Osteoblast (primary cell): Measurements from ENCODE around the gene NOMO2. TPM values are rescaled to one million over a fixed set of nuclear protein-coding genes. Genes with fewer than 3 reads are reported as not detected.
"Not testable (repeated sequence)": the region's sequence is repeated elsewhere in the genome, so short reads cannot be mapped to it uniquely, and the experiment has no call there.

ENCODE experiments used
- DNase-seq: peaks from one replicate; pipeline ENCODE4 v3.0.0; 2011; ENCODE audit warnings: low spot score, mixed read lengths; ENCODE audit not compliant: insufficient read length; ENCODE audit errors: missing footprints
- H2AFZ ChIP-seq: 2 replicates; pipeline ENCODE4 v1.6.0; 2011; ENCODE audit warnings: mild to moderate bottlenecking, low read length
- H3K27ac ChIP-seq: 2 replicates; pipeline ENCODE4 v1.5.1; 2011; ENCODE audit warnings: mild to moderate bottlenecking, low read depth, low read length, moderate library complexity
- H3K27me3 ChIP-seq: 2 replicates; pipeline ENCODE4 v1.6.0; 2012; ENCODE audit warnings: mild to moderate bottlenecking, control low read depth, inconsistent platforms, low read length, moderate library complexity; ENCODE audit not compliant: insufficient read depth
- H3K36me3 ChIP-seq: 2 replicates; pipeline ENCODE4 v1.5.1; 2011; ENCODE audit warnings: mild to moderate bottlenecking, low read length, control low read depth, moderate library complexity; ENCODE audit not compliant: insufficient read depth
- H3K4me1 ChIP-seq: 2 replicates; pipeline ENCODE4 v1.5.1; 2011; ENCODE audit warnings: mild to moderate bottlenecking, low read length, control low read depth, moderate library complexity; ENCODE audit not compliant: insufficient read depth
- H3K4me2 ChIP-seq: 2 replicates; pipeline ENCODE4 v1.6.0; 2011; ENCODE audit warnings: mild to moderate bottlenecking, low read length; ENCODE audit not compliant: insufficient read depth
- H3K4me3 ChIP-seq: fragments of 200-600 bp; sonication (generic); 3 replicates; pipeline ENCODE4 v1.5.1; 2012; ENCODE audit warnings: mild to moderate bottlenecking, low read length, inconsistent platforms; ENCODE audit not compliant: insufficient read depth
- H3K79me2 ChIP-seq: 2 replicates; pipeline ENCODE4 v1.6.0; 2012; ENCODE audit warnings: mild to moderate bottlenecking, low read length, control low read depth, inconsistent platforms; ENCODE audit not compliant: insufficient read depth
- H3K9me3 ChIP-seq: 2 replicates; pipeline ENCODE4 v1.5.1; 2011; ENCODE audit warnings: low read depth, low read length, control low read depth
- H4K20me1 ChIP-seq: 2 replicates; pipeline ENCODE4 v1.6.0; 2012; ENCODE audit warnings: mild to moderate bottlenecking, low read length, control low read depth; ENCODE audit not compliant: insufficient read depth
- total RNA-seq: library from RNA; depleted of rRNA; stranded (reverse); fragments of >200 nt; gene quantifications from 2 replicates; pipeline ENCODE4 v1.2.3, GENCODE V29; 2012

NOMO2 gene
- total RNA-seq, 1 donor = 106 TPM

GRCh38 chr16:18571307-18571850 is 9.5 kb upstream of the NOMO2 start:
- not testable (repeated sequence) for H3K36me3 ChIP-seq, H3K79me2 ChIP-seq, H3K9me3 ChIP-seq, H3K4me1 ChIP-seq, DNase-seq, H3K4me3 ChIP-seq, H3K4me2 ChIP-seq, H4K20me1 ChIP-seq, H2AFZ ChIP-seq, H3K27ac ChIP-seq, H3K27me3 ChIP-seq

GRCh38 chr16:18570529-18571306 is 8.8 kb upstream of the NOMO2 start:
- not testable (repeated sequence) for H3K4me2 ChIP-seq

GRCh38 chr16:18560416-18561220 is 1.3 kb downstream of the NOMO2 start:
- H2AFZ ChIP-seq, H3K27ac ChIP-seq, H3K79me2 ChIP-seq, H4K20me1 ChIP-seq, H3K27me3 ChIP-seq, DNase-seq, H3K9me3 ChIP-seq, H3K4me1 ChIP-seq, H3K36me3 ChIP-seq: not testable (repeated sequence)
- Histone ChIP-seq H3K4me2 (peak overlapping the region; percentile 70), H3K4me3 (peak overlapping the region; percentile 65)

More at GRCh38 chr16:18570529-18571306, 8.8 kb upstream of the NOMO2 start:
- not testable (repeated sequence) for H3K9me3 ChIP-seq, H3K79me2 ChIP-seq, H4K20me1 ChIP-seq, H3K27ac ChIP-seq, H3K4me3 ChIP-seq, H3K4me1 ChIP-seq, DNase-seq, H3K27me3 ChIP-seq, H2AFZ ChIP-seq, H3K36me3 ChIP-seq

DNA sequence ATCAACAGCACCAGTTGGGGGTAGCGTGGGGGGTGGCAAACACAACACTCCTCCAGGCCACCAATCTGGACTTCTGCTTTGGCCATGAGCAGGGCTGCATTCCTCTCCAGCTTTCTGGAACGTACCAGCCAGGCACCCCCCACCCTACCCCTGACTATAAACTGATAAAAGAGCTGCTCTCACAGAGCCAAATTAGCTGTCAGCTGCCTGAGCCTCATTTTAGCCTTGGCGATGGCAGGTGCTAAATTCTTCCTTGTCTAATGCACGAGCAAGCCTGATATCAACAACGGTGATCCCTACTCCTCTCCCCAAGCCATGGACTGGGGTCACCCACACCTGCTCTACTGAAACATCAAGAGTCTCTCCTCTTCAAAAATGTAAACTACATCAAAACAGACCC is 8.2 kb downstream of the NOMO2 start:
- not testable (repeated sequence) for H3K79me2 ChIP-seq, H3K4me3 ChIP-seq, H3K36me3 ChIP-seq, H3K27ac ChIP-seq, H3K4me1 ChIP-seq, H4K20me1 ChIP-seq, H3K4me2 ChIP-seq, H2AFZ ChIP-seq, H3K9me3 ChIP-seq, DNase-seq, H3K27me3 ChIP-seq

- not testable (repeated sequence) for H3K27me3 ChIP-seq, H3K4me1 ChIP-seq, DNase-seq, H4K20me1 ChIP-seq, H3K36me3 ChIP-seq, H3K4me3 ChIP-seq, H2AFZ ChIP-seq, H3K9me3 ChIP-seq, H3K79me2 ChIP-seq, H3K4me2 ChIP-seq, H3K27ac ChIP-seq
These were observed 14.5 kb downstream of the NOMO2 start for GRCh38 chr16:18547382-18547781.

DNA sequence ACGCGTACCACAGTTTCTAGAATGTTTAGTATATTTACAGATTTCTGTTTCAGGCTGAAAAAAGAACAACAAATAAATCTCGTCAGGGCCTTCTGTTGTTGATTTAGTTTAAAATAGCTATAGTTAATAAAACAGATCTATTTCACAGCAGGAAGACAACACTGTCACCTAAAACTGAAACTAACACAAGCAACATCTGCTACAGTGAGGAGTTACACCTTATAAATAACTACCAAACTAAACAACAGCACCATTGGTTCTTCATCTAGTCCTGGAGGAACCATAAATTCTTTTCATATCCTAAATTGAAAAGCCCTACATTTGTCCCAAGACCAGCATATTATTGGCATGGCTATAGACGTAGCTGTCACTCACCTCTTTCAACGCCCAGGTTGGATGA is 15.0 kb downstream of the NOMO2 start:
- not testable (repeated sequence) for H3K4me3 ChIP-seq, H3K9me3 ChIP-seq, H3K27ac ChIP-seq, H4K20me1 ChIP-seq, DNase-seq, H3K4me2 ChIP-seq, H3K4me1 ChIP-seq, H3K36me3 ChIP-seq, H3K27me3 ChIP-seq, H3K79me2 ChIP-seq, H2AFZ ChIP-seq

- H3K27ac ChIP-seq, H3K27me3 ChIP-seq, H3K9me3 ChIP-seq, H3K4me3 ChIP-seq, H3K4me1 ChIP-seq, DNase-seq, H4K20me1 ChIP-seq, H2AFZ ChIP-seq, H3K79me2 ChIP-seq, H3K4me2 ChIP-seq, H3K36me3 ChIP-seq: not testable (repeated sequence)
These were observed 17.4 kb downstream of the NOMO2 start for GRCh38 chr16:18544232-18545081.

- H3K27me3 ChIP-seq, DNase-seq, H3K36me3 ChIP-seq, H3K4me1 ChIP-seq, H3K4me2 ChIP-seq, H3K4me3 ChIP-seq, H2AFZ ChIP-seq, H3K9me3 ChIP-seq, H3K27ac ChIP-seq, H3K79me2 ChIP-seq, H4K20me1 ChIP-seq: not testable (repeated sequence)
These were observed 20.0 kb downstream of the NOMO2 start for GRCh38 chr16:18541912-18542311.
